Activated CD8-positive, alpha-beta memory T cell treated with anti-CD3 and anti-CD28 coated beads for 24 hours (primary cell): ENCODE data around the gene RPL22L1.
"Not testable (repeated sequence)": the region's sequence is repeated elsewhere in the genome, so short reads cannot be mapped to it uniquely, and the experiment has no call there.

Source experiments
- DNase-seq: peaks from one replicate; pipeline ENCODE4 v3.0.0-alpha.2; 2020

RPL22L1 gene

DNA sequence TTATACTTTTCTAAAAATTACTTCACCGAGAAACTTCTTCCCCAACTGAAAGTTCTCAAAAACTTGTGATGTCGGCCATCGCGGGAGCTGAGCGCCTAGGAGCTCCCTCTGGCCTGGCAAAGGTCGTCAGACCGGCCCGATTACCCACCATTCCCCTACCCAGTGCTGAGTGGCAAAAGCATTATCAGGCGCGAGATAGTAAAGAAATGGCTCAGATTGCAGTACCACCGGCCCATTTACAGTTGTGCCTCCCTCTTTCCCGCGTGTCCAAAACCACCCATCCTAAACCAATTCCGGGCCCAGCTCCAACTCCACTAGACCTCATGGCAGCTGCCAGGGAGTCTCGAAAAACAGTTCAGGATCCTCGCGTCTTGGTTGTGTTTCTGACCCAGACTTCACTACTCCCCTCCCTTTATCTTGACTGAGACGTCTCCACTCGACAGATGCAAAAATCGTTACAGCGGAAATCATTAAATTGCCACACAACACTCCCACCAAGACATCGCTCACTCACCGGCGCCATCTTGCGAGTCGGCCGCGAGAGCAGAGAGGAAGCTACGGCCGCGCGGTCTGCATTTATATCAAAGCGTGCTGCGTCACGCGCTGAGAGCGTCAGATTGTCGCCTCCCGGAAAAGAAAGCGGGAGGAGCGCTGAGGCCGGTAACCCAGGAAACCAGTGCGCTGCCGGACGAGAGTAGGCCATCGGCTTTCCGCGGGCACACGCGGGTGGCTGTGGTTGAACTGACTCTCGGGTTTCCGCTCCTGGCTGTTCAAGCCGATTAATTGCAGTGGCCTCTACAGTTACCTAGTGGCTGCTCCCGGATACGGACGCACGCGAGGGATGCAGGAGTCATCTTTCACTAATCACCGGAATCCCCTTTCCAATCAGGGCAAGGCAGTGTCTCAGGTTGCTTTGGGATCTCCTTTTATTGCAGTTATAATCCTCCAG, at the start of gene RPL22L1:
Gene RPL22L1 (minus strand): TSS at position 551 of the 949 bp plus-strand sequence. CDS start 28 bp downstream, at position 523.
- DNase-seq: peak; percentile 96

DNA sequence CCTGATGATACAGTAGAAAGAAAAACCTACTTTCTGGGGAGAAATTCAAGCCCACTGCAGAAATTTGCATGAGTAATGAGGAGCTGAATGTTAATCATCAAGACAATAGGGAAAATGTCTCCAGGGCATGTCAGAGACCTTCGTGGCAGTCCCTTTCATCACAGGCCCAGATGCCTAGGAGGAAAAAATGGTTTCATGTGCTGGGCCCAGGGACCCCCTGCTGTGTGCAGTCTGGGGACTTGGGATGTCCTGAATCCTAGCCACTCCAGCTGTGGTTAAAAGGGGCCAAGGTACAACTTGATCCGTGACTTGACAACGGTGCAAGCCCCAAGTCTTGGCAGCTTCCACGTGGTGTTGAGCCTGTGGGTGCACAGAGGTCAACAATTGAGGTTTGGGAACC, 48.7 kb upstream of the RPL22L1 start:
- no peak for DNase-seq

DNA sequence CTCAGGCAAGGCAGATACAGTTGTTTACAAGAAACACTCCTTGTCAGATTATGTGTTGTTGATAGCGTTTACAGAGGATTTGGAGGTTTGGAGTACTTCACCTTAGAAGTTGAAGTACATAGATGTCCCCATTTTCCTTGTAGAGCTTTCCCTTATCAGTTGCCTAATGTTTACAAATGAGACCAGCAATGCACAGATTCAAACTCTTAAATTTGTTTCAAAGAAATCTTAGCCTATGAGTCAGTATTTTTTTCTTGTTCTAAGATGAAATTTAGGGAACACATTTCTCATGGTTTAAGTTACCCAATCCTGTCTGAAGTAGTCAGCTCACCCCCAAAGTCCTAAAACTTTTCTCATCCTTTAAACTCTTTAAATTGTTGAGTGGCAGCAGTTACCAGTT, 44.7 kb upstream of the RPL22L1 start:
- DNase-seq: no peak

DNA sequence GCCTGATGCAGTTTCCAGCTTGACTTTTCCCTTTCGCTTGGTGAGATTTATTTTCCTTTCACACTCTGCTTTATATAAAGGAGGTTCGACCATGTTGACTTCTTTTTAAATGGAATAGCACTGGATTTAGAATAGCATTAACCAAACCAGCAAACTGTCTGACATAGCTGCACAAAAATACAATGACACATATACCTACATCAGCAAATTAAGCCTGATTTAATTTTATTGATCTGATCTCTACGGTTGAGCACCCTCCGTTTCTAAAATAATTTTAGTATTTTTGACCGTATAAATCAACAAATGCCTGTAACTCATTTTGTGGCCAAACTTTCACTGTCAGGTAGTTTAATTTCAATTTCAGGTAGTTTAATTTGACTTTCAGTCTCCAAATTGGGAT, 44.2 kb upstream of the RPL22L1 start:
- no peak for DNase-seq

DNA sequence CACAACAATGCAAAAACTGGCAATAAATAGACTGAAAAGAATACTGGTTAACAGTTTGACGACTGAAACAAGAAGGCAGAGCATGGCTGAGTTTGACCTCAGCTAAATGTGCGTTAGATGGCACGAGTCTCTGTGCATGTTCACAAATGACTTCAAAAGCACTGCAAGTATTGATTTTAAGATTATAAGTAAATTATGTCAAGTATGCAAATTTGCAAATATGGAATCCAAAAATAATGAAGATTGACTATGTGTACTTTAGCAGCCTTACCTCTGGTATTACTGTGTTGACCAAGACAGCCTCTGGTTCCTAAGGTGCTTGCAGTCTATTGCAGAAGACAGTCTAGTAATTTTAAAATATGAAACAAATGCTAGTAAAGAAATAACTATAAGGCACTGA, 41.1 kb upstream of the RPL22L1 start:
- DNase-seq: no peak

DNA sequence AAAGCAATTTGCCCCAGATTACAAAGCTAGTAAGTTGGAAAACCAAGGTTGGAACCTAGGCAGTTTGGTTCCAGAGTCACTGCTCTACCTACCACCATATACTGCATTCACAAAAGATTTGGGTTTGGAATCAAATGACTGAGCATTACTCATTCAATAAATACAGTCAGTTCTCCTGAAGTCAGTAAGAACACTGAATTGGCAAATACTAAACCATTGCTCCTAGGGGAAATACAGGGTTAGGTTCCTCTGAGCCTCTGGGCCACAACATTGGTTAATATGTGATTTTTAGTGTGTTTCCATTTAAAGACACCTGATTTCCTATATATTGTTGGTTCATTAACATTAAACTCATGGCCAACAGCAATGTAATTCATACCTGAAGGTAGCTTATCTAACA, 40.5 kb upstream of the RPL22L1 start:
- no peak for DNase-seq

DNA sequence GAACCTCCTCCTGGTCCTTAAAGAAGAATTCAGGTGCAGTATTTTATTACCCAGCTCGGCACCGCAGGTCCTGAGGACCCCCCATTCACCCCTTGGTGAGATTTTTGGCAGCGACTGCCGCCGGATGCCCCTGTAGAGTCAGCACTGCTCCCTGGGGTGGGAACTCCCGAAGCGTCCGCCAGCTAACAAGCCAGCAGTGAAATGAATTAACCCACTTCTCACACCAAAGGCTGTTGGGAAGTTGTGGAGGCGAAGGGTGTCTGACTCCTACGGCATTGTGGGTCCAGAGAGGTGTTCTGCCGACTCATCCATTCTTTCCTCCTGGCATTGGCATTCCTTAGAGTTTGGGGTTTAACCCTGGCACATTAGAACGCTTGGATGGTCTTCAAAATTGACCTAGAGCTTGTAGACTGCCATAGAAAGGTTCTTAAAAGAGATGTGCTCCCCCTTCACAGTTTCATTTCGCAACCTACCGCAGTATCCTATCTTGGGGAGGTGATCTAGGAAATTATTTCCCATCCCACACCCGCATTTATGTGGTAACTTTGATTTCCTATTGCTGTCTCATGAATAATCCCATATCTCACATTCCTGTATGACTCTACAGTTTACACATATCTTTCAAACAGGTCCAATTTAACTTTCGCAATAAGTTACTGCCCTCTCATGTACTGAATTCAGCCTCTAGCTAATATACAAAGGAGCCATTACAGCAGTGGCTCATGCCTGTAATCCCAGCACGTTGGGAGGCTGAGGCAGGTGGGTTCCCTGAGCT, 39.3 kb upstream of the RPL22L1 start:
- peak; percentile 65 for DNase-seq

DNA sequence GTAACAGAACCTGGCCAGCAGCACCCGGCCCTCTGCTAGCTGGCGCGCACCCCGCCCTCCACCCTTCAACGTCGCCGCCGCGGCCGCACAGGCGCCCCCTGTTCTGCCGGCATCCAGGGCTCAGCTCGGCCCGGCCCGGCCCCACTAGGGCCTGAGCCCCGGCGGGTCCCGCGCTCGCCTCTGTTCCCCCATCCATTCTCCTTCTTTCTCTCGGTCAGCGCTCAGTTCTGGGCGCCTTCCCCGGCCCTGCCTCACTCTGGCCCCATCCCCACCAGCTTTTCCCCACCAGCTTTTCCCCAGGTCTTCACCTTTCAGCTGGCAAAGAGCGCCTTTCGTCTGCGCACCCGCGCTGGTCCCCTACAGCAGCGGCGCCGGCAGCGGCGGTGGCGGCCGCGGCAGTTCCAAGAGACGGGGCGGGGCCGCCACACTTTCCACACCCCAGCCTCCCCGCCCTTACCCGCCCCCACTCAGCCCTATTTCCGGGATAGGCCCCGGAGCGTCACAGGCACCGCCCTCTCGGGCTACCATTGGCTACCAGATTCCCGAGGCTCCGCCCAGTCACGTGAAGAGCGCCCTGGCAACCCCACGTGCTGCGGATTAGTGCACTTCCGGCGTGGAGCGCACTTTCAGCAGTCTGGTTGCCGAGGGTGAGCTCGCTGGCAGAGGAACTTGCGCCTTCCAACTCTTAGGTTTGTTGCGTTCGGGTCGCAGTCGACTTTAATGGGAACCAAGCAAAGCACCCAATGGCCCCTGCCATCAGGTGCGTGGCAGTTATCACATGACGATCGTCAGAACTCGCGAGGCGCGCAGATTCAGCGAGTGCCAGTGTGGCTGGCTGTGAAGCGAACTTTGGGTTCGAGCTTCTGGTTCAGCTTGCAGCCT, 38.5 kb upstream of the RPL22L1 start, which contains the start of gene EIF5A2:
Gene EIF5A2 (minus strand): TSS at position 403 of the 882 bp plus-strand sequence. CDS start 831 bp downstream, outside the sequence.
- peak; percentile 96 for DNase-seq

DNA sequence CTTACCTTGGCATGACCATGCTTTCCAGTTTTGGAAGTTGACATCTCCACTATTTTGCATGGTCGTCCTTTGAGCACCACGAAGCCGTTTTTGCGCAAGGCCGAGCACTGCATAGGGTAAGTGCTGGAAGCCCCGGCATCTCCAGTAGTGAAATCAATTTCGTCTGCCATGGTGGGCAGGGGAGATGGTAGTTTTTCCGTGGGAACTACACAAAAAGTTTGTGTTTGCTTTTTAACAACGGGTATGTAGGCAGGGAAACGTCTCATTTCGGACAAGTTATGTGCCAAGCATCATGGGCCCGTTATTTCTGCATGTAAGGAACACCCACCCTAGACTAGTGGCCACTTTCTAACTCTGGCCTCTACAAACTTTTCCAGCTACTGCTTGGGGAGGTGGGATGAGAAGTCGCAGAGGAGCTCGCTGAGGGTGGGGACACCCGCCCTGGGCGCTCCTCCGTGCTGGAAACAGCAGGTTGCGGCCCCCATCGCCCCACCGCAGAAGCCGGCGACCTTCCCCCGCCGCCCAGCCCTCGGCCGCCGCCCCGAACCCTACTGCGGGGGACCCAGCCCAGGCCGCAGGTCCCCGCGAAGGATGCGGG, 37.7 kb upstream of the RPL22L1 start:
- DNase-seq: peak; percentile 60

DNA sequence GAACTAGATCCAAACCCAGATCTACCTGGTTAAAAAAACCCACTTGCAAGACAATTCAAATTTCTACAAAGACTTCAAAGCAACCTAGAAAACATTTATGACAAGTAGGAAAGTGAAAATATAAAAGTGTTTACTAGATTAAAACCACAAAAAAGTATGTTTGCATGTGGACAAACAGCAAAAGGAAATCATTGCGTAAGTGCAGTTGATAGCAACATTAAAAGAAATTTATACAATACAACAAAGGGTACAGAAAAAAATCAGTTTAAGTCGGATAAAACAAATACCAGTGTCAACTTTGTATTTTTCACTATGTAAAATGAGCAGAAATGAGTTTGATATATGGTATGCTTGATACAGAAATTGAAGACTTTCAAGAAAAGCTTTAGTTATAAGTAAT, 35.9 kb upstream of the RPL22L1 start:
- no peak for DNase-seq

DNA sequence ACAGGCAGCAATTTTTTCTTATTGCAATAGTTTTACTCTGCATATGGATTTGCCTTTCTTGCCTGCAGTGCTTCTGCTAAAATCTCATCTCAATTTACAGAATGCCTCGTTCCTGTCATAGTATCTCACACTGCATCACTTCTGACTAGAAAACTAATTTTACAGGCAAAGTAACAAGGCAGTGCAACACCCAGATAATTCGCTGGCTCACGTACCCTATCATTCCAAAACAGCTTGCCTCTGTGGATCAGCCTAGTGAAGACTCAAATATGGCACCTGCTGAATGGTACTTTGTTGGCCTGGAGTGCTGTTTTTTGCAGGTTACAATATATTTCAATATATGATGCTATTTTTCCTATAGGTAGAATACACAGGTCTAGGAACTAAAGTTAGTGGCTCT, 33.1 kb upstream of the RPL22L1 start:
- no peak for DNase-seq

DNA sequence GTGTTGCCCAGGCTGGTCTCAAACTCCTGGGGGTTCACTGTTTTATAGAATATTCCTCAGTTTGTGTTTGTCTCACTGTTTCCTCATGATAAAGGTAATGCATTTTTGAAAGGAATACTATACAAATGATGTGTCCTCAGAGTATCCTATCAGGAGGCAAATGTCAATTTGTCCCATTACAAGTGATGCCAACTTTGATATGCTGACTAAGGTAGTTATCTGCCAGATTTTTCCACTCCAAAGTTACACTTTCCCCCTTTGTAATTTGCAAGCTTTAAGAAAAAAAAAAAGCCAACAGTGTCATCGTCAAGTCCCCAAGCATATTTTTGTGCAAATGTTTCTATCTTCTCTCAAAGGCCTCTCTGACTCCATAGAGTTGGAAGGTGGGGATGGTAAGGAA, 29.5 kb upstream of the RPL22L1 start:
- DNase-seq: no peak

DNA sequence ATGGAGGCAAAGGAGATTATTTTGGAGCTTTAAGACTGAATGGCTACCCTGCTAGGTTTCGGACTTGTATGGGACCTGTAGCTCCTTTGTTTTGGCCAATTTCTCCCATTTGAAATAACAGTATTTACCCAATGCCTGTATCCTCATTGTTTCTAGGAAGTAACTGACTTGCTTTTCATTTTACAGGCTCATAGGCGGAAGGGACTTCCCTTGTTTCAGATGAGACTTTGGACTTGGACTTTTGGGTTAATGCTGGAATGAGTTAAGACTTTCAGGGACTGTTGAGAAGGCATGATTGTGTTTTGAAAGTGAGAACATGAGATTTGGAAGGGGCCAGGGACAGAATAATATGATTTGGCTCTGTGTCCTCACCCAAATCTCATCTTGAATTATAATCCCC, 28.0 kb upstream of the RPL22L1 start:
- DNase-seq: no peak

DNA sequence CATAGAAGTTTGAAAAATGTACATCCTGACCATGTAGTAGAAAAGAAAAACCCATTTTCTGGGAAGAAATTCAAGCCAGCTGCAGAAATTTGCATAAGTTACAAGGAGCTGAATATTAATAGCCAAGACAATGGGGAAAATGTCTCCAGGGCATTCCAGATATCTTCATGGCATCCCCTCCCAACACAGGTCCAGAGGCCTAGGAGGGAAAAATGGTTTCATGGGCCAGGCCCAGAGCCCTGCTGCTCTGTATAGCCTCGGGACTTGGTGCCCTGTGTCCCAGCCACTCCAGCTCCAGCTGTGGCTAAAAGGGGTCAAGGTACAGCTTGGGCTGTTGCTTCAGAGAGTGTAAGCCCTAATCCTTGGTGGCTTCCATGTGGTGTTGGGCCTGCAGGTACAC, 27.2 kb upstream of the RPL22L1 start:
- not testable (repeated sequence) for DNase-seq

DNA sequence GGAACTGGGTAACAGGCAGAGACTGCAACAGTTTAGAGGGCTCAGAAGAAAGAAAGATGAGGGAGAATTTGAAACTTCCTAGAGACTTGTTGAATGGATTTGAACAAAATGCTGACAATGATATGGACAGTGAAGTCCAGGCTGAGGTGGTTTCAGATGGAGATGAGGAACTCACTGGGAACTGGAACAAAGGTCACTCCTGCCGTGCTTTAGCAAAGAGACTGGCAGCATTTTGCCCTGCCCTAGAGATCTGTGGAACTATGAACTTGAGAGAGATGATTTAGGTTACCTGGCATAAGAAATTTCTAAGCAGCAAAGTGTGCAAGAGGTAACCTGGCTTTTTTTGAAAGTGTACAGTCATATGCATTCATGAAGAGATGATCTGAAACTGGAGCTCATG, 26.8 kb upstream of the RPL22L1 start:
- no peak for DNase-seq

DNA sequence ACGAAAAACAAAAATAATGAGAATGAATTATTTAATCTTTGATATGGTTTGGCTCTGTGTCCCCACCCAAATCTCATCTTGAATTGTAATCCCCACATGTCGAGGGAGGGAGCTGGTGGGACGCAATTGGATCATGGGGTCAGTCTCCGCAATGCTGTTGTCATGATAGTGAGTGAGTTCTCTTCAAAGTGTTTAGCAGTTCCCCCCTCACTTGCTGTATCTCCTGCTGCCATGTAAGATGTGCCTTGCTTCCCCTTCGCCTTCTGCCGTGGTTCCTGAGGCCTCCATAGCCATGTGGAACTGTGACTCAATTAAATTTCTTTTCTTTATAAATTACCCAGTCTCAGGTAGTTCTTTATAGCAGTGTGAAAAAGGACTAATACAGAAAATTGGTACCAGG, 26.3 kb upstream of the RPL22L1 start:
- not testable (repeated sequence) for DNase-seq

DNA sequence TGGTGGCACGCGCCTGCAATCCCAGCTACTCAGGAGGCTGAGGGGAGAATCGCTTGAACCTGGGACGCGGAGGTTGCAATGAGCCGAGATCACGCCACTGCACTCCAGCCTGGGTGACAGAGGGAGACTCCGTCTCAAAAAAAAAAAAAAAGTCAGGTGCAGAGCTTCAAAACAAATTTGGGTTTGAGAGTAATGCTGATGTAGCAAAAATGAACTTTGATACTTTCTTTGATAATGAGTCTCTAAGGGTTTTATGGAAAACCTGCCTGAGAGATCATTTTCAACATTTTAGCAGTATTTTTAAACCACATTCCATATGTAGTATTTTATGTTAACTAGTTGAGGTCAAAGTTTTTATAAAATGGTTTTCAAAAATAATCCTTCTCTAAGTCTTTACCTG, 23.9 kb upstream of the RPL22L1 start:
- DNase-seq: no peak

DNA sequence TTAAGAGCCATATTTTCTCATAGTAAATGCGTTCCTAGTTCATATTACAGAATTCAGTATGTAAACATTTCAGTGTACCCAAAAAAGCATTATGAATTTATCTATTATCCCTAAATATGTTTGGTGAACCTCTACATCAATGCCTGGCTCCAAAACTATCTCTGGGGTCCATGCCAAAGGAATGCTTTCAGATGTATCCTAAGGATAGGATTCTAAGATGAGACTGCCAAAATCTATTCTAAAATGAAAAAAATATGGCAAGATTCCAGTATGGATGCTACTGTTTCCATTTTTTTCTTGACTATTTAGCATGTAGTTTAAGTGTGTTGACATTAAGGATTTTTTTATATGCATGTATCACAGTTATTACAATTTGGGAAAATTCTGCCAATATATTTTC, 19.6 kb upstream of the RPL22L1 start:
- DNase-seq: no peak

DNA sequence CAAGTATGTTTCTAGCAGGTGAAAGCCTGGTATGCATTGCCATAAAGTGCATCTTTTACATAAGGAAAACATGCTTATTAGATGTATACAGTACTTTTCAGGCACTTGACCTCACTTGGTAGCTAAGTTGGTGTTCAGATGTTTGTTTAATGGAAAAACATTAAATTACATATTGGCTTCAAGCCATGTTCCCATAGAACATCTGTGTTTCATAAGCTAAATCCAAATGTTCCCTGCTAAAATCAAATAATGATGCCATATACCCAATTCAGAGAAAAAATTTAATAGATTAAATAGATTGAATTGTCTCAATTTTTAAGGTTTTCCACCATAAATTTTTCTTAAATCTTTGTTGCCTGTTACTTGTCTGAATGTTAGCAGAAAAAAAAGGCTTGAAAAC, 19.1 kb upstream of the RPL22L1 start:
- no peak for DNase-seq

DNA sequence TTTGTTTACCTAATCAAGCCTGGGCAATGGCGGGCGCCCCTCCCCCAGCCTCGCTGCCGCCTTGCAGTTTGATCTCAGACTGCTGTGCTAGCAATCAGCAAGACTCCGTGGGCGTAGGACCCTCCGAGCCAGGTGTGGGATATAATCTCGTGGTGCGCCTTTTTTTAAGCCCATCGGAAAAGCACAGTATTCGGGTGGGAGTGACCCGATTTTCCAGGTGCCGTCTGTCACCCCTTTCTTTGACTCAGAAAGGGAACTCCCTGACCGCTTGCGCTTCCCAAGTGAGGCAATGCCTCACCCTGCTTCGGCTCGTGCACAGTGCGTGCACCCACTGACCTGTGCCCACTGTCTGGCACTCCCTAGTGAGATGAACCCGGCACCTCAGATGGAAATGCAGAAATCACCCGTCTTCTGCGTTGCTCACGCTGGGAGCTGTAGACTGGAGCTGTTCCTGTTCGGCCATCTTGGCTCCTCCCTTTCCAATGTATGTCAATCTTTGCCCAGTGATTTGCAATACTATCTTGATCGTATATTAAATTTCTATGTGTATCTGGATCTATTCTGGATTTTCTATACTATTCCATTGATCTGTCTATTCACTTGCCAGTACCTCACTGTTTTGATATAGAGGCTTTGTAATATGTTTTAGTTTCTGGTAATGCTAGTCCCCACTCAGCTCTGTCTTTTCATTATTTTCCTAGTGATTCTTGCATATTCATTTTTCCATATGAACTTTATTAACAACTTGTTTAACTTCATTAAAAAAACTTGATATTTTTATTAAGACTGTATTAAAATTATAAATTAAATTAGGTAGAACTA, 14.3 kb upstream of the RPL22L1 start:
- DNase-seq: not testable (repeated sequence)

DNA sequence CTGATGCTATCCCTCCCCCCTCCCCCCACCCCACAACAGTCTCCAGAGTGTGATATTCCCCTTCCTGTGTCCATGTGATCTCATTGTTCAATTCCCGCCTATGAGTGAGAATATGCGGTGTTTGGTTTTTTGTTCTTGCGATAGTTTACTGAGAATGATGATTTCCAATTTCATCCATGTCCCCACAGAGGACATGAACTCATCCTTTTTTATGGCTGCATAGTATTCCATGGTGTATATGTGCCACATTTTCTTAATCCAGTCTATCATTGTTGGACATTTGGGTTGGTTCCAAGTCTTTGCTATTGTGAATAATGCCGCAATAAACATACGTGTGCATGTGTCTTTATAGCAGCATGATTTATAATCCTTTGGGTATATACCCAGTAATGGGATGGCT, 8.7 kb upstream of the RPL22L1 start:
- not testable (repeated sequence) for DNase-seq
